Measurements from ENCODE around the gene STK25.

Gene STK25

DNA sequence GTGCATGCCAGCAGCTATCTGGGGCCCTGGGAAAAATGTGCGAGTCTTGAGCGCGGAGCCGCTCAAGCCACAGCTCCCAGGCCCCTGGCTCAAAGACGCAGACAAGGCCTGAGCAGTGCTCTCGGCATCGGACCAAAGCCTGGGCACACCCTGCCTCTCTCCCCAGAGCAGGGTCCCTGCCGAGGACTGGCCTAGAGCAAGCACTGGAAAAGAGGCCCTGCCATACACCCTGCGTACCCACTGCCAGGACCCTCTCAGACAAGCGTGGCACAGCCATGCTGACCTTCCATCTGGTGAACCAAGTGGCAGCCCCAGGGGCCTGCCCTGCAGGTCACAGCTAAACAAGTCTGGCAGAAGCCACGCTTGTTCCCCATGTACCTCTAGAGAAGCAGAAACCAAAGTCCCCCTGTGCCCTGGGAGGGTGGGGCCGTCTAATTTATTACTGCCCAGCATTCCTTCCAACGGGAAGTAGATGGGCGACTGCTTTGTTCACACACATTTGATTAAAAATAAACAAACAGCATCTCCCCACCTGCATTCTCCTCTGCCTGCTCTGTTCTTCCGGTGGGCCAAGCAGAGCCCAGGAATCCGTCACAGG lies 14.0 kb downstream of the STK25 start:
- H3K27ac ChIP-seq (ENCODE audit: extremely low read depth, low read depth, low read length), result no peak overlapping the region
- no peak overlapping the region for H3K4me3 ChIP-seq (ENCODE audit: low read depth, low read length)
- no peaks in the 10 kb centered on the region for H3K4me1 ChIP-seq (ENCODE audit: control insufficient read depth, insufficient read depth, low read length)
- peaks cover 4 to 97% of the 10 kb centered on the region in 2 experiments; a peak in 2 of 3 replicates for H3K36me3 ChIP-seq (ENCODE audit: control insufficient read depth in 2 of 2, insufficient read depth in 1 of 2, low read length in 2 of 2)
- ChIA-PET POLR2A (no interaction called here), CTCF (no interaction called here)
- no peaks in the 10 kb centered on the region for H3K9me3 ChIP-seq (ENCODE audit: control insufficient read depth, insufficient read depth, low read depth, low read length)
- TF ChIP-seq ZBTB17 (tag by site-specific recombination; IDR thresholded peaks at IDR 0.05), result no peak
- TF ChIP-seq ZNF670 (tag by site-specific recombination; IDR thresholded peaks at IDR 0.05; ENCODE audit: low read depth), result no peak
- TF ChIP-seq ZNF221 (tag by site-specific recombination; IDR thresholded peaks at IDR 0.05; ENCODE audit: borderline replicate concordance), result no peak
- TF ChIP-seq PRDM1 (tag by site-specific recombination; IDR thresholded peaks at IDR 0.05), result no peak
- no peak for TF ChIP-seq ZNF521 (tag by site-specific recombination; IDR thresholded peaks at IDR 0.05)
- TF ChIP-seq, protein P1, sequence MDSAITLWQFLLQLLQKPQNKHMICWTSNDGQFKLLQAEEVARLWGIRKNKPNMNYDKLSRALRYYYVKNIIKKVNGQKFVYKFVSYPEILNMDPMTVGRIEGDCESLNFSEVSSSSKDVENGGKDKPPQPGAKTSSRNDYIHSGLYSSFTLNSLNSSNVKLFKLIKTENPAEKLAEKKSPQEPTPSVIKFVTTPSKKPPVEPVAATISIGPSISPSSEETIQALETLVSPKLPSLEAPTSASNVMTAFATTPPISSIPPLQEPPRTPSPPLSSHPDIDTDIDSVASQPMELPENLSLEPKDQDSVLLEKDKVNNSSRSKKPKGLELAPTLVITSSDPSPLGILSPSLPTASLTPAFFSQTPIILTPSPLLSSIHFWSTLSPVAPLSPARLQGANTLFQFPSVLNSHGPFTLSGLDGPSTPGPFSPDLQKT (IDR thresholded peaks at IDR 0.05; ENCODE audit: borderline replicate concordance, low read depth, low read length), result no peak
- TF ChIP-seq ZFP41 (tag by site-specific recombination; IDR thresholded peaks at IDR 0.05; ENCODE audit: borderline replicate concordance), result no peak
- TF ChIP-seq ZNF433 (tag by site-specific recombination; IDR thresholded peaks at IDR 0.05; ENCODE audit: low read depth), result no peak
- no peak for TF ChIP-seq ZNF701 (tag by site-specific recombination; IDR thresholded peaks at IDR 0.05)
- TF ChIP-seq ZNF175 (tag by site-specific recombination; IDR thresholded peaks at IDR 0.05), result no peak
- no peak for TF ChIP-seq SETDB1 (IDR thresholded peaks at IDR 0.05; ENCODE audit: insufficient read length, low read length)
- no peak for TF ChIP-seq ZNF184 (tag by site-specific recombination; IDR thresholded peaks at IDR 0.05)
- TF ChIP-seq, protein P2, sequence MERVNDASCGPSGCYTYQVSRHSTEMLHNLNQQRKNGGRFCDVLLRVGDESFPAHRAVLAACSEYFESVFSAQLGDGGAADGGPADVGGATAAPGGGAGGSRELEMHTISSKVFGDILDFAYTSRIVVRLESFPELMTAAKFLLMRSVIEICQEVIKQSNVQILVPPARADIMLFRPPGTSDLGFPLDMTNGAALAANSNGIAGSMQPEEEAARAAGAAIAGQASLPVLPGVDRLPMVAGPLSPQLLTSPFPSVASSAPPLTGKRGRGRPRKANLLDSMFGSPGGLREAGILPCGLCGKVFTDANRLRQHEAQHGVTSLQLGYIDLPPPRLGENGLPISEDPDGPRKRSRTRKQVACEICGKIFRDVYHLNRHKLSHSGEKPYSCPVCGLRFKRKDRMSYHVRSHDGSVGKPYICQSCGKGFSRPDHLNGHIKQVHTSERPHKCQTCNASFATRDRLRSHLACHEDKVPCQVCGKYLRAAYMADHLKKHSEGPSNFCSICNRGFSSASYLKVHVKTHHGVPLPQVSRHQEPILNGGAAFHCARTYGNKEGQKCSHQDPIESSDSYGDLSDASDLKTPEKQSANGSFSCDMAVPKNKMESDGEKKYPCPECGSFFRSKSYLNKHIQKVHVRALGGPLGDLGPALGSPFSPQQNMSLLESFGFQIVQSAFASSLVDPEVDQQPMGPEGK (tag by site-specific recombination; IDR thresholded peaks at IDR 0.05), result no peak

DNA sequence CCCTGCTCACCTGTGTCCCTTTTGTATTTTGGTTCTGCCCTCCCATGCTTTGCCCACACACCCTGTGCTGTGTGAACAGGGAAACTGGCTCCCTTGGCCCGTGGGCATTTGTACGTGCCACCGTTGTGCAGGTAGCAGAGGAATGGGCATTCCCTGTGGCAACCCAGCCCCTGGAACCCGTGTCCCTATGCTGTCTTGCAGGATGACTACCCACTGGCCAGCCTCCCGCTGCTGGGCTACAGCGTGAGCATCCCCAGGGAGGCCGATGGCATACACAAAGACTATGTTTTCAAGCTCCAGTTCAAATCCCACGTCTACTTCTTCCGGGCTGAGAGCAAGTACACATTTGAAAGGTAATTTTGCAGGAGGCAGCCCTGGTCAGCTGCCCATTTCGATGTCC lies 15.3 kb downstream of the STK25 start:
- ChIA-PET POLR2A (interaction anchor here (0.6 kb wide), 1 partner anchor 41 kb away, joined by 3 read pairs; no protein-coding TSS in a partner anchor), CTCF (no interaction called here)
- TF ChIP-seq, protein P3, sequence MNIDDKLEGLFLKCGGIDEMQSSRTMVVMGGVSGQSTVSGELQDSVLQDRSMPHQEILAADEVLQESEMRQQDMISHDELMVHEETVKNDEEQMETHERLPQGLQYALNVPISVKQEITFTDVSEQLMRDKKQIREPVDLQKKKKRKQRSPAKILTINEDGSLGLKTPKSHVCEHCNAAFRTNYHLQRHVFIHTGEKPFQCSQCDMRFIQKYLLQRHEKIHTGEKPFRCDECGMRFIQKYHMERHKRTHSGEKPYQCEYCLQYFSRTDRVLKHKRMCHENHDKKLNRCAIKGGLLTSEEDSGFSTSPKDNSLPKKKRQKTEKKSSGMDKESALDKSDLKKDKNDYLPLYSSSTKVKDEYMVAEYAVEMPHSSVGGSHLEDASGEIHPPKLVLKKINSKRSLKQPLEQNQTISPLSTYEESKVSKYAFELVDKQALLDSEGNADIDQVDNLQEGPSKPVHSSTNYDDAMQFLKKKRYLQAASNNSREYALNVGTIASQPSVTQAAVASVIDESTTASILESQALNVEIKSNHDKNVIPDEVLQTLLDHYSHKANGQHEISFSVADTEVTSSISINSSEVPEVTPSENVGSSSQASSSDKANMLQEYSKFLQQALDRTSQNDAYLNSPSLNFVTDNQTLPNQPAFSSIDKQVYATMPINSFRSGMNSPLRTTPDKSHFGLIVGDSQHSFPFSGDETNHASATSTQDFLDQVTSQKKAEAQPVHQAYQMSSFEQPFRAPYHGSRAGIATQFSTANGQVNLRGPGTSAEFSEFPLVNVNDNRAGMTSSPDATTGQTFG (tag by site-specific recombination; IDR thresholded peaks at IDR 0.05; ENCODE audit: borderline replicate concordance), result no peak
- TF ChIP-seq ZNF394 (tag by site-specific recombination; IDR thresholded peaks at IDR 0.05; ENCODE audit: borderline replicate concordance) (no peak), ZBTB7A (tag by site-specific recombination; IDR thresholded peaks at IDR 0.05; ENCODE audit: low read depth) (no peak), ZNF660 (tag by site-specific recombination; IDR thresholded peaks at IDR 0.05) (no peak), ZNF777 (tag by site-specific recombination; IDR thresholded peaks at IDR 0.05; ENCODE audit: borderline replicate concordance) (no peak)
- TF ChIP-seq, protein P4, sequence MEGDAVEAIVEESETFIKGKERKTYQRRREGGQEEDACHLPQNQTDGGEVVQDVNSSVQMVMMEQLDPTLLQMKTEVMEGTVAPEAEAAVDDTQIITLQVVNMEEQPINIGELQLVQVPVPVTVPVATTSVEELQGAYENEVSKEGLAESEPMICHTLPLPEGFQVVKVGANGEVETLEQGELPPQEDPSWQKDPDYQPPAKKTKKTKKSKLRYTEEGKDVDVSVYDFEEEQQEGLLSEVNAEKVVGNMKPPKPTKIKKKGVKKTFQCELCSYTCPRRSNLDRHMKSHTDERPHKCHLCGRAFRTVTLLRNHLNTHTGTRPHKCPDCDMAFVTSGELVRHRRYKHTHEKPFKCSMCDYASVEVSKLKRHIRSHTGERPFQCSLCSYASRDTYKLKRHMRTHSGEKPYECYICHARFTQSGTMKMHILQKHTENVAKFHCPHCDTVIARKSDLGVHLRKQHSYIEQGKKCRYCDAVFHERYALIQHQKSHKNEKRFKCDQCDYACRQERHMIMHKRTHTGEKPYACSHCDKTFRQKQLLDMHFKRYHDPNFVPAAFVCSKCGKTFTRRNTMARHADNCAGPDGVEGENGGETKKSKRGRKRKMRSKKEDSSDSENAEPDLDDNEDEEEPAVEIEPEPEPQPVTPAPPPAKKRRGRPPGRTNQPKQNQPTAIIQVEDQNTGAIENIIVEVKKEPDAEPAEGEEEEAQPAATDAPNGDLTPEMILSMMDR (tag by site-specific recombination; IDR thresholded peaks at IDR 0.05), result no peak
- TF ChIP-seq, protein P5, sequence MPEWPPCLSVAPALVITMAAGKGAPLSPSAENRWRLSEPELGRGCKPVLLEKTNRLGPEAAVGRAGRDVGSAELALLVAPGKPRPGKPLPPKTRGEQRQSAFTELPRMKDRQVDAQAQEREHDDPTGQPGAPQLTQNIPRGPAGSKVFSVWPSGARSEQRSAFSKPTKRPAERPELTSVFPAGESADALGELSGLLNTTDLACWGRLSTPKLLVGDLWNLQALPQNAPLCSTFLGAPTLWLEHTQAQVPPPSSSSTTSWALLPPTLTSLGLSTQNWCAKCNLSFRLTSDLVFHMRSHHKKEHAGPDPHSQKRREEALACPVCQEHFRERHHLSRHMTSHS (tag by site-specific recombination; IDR thresholded peaks at IDR 0.05), result no peak
- H3K27ac ChIP-seq (ENCODE audit: extremely low read depth, low read depth, low read length), result no peak overlapping the region
- peaks cover 4 to 84% of the 10 kb centered on the region in 2 experiments; a peak in 2 of 3 replicates for H3K36me3 ChIP-seq (ENCODE audit: control insufficient read depth in 2 of 2, insufficient read depth in 1 of 2, low read length in 2 of 2)
- no peaks in the 10 kb centered on the region for H3K9me3 ChIP-seq (ENCODE audit: control insufficient read depth, insufficient read depth, low read depth, low read length)
- H3K4me1 ChIP-seq (ENCODE audit: control insufficient read depth, insufficient read depth, low read length), result no peaks in the 10 kb centered on the region
- H3K4me3 ChIP-seq (ENCODE audit: low read depth, low read length), result no peak overlapping the region
